ENCODE data around the gene MLPH.

Gene MLPH

DNA sequence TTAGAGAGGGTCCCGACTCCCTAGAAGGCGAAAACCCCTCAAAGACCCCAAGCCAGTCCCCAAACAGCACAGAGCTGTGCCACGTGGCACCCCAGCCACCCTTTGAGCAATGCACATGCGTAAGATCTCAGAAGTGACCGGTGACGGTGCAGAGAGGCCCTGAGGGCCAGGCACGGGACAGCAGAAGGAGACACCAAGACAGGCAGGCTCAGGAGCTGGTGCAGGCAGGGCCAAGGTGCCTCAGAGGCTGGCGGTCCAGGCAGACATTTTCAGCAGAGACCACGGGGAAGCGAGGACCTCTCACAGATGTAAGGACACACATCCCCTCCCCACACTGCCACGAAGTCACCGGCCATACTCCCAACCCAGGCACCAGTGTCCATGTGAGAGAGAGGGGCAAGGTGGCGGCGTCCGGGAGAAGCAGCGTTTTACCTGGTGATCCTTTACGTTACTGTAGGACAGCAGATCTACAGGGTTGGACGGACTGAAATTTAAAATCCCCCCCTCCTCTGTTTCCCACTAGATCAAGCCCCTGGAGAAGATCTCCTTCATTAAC is 105.5 kb downstream of the MLPH start:
- no peak for DNase-seq (ENCODE audit: low read depth in 1 of 2, low spot score in 1 of 2)
- no peak for TF ChIP-seq POLR2AphosphoS5 (IDR thresholded peaks at IDR 0.05; ENCODE audit: low read depth)
- TF ChIP-seq, protein P1, sequence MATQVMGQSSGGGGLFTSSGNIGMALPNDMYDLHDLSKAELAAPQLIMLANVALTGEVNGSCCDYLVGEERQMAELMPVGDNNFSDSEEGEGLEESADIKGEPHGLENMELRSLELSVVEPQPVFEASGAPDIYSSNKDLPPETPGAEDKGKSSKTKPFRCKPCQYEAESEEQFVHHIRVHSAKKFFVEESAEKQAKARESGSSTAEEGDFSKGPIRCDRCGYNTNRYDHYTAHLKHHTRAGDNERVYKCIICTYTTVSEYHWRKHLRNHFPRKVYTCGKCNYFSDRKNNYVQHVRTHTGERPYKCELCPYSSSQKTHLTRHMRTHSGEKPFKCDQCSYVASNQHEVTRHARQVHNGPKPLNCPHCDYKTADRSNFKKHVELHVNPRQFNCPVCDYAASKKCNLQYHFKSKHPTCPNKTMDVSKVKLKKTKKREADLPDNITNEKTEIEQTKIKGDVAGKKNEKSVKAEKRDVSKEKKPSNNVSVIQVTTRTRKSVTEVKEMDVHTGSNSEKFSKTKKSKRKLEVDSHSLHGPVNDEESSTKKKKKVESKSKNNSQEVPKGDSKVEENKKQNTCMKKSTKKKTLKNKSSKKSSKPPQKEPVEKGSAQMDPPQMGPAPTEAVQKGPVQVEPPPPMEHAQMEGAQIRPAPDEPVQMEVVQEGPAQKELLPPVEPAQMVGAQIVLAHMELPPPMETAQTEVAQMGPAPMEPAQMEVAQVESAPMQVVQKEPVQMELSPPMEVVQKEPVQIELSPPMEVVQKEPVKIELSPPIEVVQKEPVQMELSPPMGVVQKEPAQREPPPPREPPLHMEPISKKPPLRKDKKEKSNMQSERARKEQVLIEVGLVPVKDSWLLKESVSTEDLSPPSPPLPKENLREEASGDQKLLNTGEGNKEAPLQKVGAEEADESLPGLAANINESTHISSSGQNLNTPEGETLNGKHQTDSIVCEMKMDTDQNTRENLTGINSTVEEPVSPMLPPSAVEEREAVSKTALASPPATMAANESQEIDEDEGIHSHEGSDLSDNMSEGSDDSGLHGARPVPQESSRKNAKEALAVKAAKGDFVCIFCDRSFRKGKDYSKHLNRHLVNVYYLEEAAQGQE (IDR thresholded peaks at IDR 0.05; ENCODE audit: insufficient replicate concordance, low read depth): no peak
- no peak for TF ChIP-seq SPI1 (IDR thresholded peaks at IDR 0.05; ENCODE audit: borderline replicate concordance, low read depth)
- TF ChIP-seq GABPA (IDR thresholded peaks at IDR 0.05; ENCODE audit: low read depth): no peak
- TF ChIP-seq, protein P2, sequence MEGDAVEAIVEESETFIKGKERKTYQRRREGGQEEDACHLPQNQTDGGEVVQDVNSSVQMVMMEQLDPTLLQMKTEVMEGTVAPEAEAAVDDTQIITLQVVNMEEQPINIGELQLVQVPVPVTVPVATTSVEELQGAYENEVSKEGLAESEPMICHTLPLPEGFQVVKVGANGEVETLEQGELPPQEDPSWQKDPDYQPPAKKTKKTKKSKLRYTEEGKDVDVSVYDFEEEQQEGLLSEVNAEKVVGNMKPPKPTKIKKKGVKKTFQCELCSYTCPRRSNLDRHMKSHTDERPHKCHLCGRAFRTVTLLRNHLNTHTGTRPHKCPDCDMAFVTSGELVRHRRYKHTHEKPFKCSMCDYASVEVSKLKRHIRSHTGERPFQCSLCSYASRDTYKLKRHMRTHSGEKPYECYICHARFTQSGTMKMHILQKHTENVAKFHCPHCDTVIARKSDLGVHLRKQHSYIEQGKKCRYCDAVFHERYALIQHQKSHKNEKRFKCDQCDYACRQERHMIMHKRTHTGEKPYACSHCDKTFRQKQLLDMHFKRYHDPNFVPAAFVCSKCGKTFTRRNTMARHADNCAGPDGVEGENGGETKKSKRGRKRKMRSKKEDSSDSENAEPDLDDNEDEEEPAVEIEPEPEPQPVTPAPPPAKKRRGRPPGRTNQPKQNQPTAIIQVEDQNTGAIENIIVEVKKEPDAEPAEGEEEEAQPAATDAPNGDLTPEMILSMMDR (IDR thresholded peaks at IDR 0.05; ENCODE audit: insufficient read depth, low read length): no peak
- H3K27ac ChIP-seq (replicated peaks): no peak overlapping the region
- no peak overlapping the region for H3K4me3 ChIP-seq (replicated peaks; ENCODE audit: insufficient read depth, low read length)
- H3K27me3 ChIP-seq (ENCODE audit: insufficient read depth, poor library complexity, severe bottlenecking): no peaks in the 10 kb centered on the region

DNA sequence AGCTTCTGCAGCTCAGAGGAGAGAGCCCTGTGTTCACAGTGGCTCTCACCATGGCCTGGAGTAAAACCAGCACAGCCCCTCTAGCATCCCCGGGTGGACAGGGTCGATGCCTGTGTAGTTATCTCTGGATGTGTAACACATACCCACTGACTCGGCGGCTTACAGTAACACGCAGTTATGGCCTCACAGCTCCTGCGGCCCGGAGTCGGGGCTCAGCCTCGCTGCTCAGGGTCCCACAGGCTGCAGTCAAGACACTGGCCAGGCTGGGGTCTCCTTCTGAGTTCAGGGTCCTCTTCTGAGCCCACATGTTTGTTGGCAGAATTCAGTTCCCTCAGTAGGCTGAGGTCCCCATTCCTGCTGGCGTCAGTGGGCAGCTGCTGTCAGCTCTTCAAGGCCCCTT is 106.0 kb downstream of the MLPH start:
- Histone ChIP-seq H3K27me3 (ENCODE audit: insufficient read depth, poor library complexity, severe bottlenecking) (no peaks in the 10 kb centered on the region), H3K27ac (replicated peaks) (no peak overlapping the region), H3K4me3 (replicated peaks; ENCODE audit: insufficient read depth, low read length) (no peak overlapping the region)
- no peak for DNase-seq (ENCODE audit: low read depth in 1 of 2, low spot score in 1 of 2)
- no peak for TF ChIP-seq POLR2AphosphoS5 (IDR thresholded peaks at IDR 0.05; ENCODE audit: low read depth)
- TF ChIP-seq, protein P2 (IDR thresholded peaks at IDR 0.05; ENCODE audit: insufficient read depth, low read length): no peak

DNA sequence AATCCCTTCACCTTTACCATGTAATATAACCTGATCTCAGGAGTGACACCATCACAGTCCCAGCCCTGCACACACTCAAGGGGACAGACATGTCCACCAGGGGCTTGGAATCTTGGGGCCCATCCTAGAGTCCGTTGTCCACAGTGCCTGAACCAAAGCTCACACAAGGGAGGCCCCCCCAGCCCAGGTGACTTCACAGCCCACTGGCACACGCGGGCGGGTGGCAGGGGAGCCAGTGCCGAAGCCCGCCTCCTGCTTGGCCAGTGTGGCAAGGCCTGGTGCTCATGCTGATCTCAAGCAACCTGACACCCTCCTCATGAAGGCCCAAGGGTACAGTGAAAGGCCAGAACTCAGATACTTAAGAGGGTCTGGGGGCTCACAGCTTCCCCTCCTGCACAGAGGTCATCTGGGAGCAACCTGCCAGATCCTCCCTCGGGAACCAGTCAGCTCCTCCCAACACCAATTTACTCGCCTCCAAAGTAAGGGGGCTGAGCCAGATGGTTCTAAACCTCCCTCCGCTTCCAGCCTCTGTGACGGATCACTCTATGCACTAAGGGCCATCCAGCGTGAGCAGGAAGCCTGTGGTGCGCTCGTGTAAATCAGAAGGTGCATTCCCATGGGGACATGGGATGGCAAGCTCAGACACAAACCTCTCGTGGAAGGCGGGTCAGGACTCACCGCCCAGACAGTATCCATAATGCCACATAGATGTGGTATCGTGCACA is 106.7 kb downstream of the MLPH start:
- H3K4me3 ChIP-seq (replicated peaks; ENCODE audit: insufficient read depth, low read length): no peak overlapping the region
- TF ChIP-seq, protein P2 (IDR thresholded peaks at IDR 0.05; ENCODE audit: insufficient read depth, low read length): no peak
- TF ChIP-seq, protein P1 (IDR thresholded peaks at IDR 0.05; ENCODE audit: insufficient replicate concordance, low read depth): no peak
- TF ChIP-seq POLR2AphosphoS5 (IDR thresholded peaks at IDR 0.05; ENCODE audit: low read depth): no peak
- no peak for TF ChIP-seq SPI1 (IDR thresholded peaks at IDR 0.05; ENCODE audit: borderline replicate concordance, low read depth)
- no peak for TF ChIP-seq GABPA (IDR thresholded peaks at IDR 0.05; ENCODE audit: low read depth)
- no peak overlapping the region for H3K27ac ChIP-seq (replicated peaks)
- no peak for DNase-seq (ENCODE audit: low read depth in 1 of 2, low spot score in 1 of 2)
- no peaks in the 10 kb centered on the region for H3K27me3 ChIP-seq (ENCODE audit: insufficient read depth, poor library complexity, severe bottlenecking)

Data from HL-60 (cell line).